HEK293 (cell line): ENCODE data around the gene DNTTIP2.

Source experiments
- CTCF ChIA-PET: fragments of 350-600 bp; formaldehyde crosslinking; extraction: SDS; loops from one replicate; lab custom pipeline; 2021; ENCODE audit warnings: antibody characterized with exemption; lab: Yijun Ruan, JAX
- POLR2A ChIA-PET: fragments of 300-600 bp; formaldehyde crosslinking; extraction: SDS; loops from one replicate; lab custom pipeline; 2020; ENCODE audit warnings: antibody characterized with exemption, inconsistent platforms; lab: Yijun Ruan, JAX
- H3K27ac ChIP-seq: fragments of 200-500 bp; sonication (Bioruptor generic); 2 replicates; pipeline ENCODE4 v1.5.1; 2014; ENCODE audit warnings: low read depth, low read length, control low read depth, inconsistent platforms; ENCODE audit errors: extremely low read depth
- H3K36me3 ChIP-seq, 2 experiments: fragments of 200-500 bp in 1 of 2; sonication (Bioruptor generic) in 1 of 2; 1 replicate in 1 of 2; 2 replicates in 1 of 2; pipeline ENCODE4 v1.5.1; 2014 to 2017; ENCODE audit warnings: inconsistent platforms in 2 of 2, low read length in 2 of 2; ENCODE audit not compliant: control insufficient read depth in 2 of 2, insufficient read depth in 1 of 2
- H3K4me1 ChIP-seq: fragments of 200-500 bp; sonication (Bioruptor generic); 2 replicates; pipeline ENCODE4 v1.5.1; 2014; ENCODE audit warnings: mild to moderate bottlenecking, low read length, inconsistent platforms; ENCODE audit not compliant: control insufficient read depth, insufficient read depth
- H3K4me3 ChIP-seq: 2 replicates; pipeline ENCODE4 v1.5.1; 2011; ENCODE audit warnings: low read depth, mild to moderate bottlenecking, control low read depth, low read length, moderate library complexity
- H3K9me3 ChIP-seq: fragments of 200-500 bp; sonication (Bioruptor generic); 2 replicates; pipeline ENCODE4 v1.5.1; 2014; ENCODE audit warnings: low read depth, low read length, inconsistent platforms; ENCODE audit not compliant: control insufficient read depth, insufficient read depth
- FEZF1 ChIP-seq: fragments of 450-650 bp; formaldehyde crosslinking; IDR thresholded peaks from 2 replicates; pipeline ENCODE4 v1.5.1; 2016; ENCODE audit warnings: missing biosample characterization, missing genetic modification characterization
- GLI2 ChIP-seq: fragments of 450-650 bp; formaldehyde crosslinking; IDR thresholded peaks from 2 replicates; pipeline ENCODE4; 2017; ENCODE audit warnings: missing biosample characterization, missing genetic modification characterization, low read depth, borderline replicate concordance
- HOXA7 ChIP-seq: sonication (generic); formaldehyde crosslinking; IDR thresholded peaks from 2 replicates; pipeline ENCODE4 v1.8.1; 2022; ENCODE audit warnings: missing genetic modification reagents, borderline replicate concordance
- KLF10 ChIP-seq: fragments of 450-650 bp; IDR thresholded peaks from 2 replicates; pipeline ENCODE4 v1.5.1; 2018; ENCODE audit warnings: missing biosample characterization, mild to moderate bottlenecking, missing genetic modification characterization
- KLF7 ChIP-seq: fragments of 450-650 bp; formaldehyde crosslinking; IDR thresholded peaks from 2 replicates; pipeline ENCODE4 v1.5.1; 2016; ENCODE audit warnings: missing biosample characterization, missing genetic modification characterization, borderline replicate concordance
- MZF1 ChIP-seq: fragments of 450-650 bp; formaldehyde crosslinking; IDR thresholded peaks from 2 replicates; pipeline ENCODE4 v1.5.1; 2017; ENCODE audit warnings: missing biosample characterization, missing genetic modification characterization, borderline replicate concordance
- OVOL3 ChIP-seq: fragments of 450-650 bp; formaldehyde crosslinking; IDR thresholded peaks from 2 replicates; pipeline ENCODE4 v1.5.1; 2016; ENCODE audit warnings: missing biosample characterization, missing genetic modification characterization
- PRDM1 ChIP-seq: fragments of 450-650 bp; formaldehyde crosslinking; IDR thresholded peaks from 2 replicates; pipeline ENCODE4; 2016; ENCODE audit warnings: missing biosample characterization, missing genetic modification characterization
- YY1 ChIP-seq: fragments of 450-650 bp; formaldehyde crosslinking; IDR thresholded peaks from 2 replicates; pipeline ENCODE4 v1.5.1; 2018; ENCODE audit warnings: missing biosample characterization, missing genetic modification characterization
- ZBTB17 ChIP-seq: fragments of 450-650 bp; formaldehyde crosslinking; IDR thresholded peaks from 2 replicates; pipeline ENCODE4 v1.5.1; 2016; ENCODE audit warnings: missing biosample characterization, missing genetic modification characterization
- ZBTB48 ChIP-seq: fragments of 450-650 bp; formaldehyde crosslinking; IDR thresholded peaks from 2 replicates; pipeline ENCODE4 v1.5.1; 2016; ENCODE audit warnings: missing biosample characterization, missing genetic modification characterization
- ZFP3 ChIP-seq: fragments of 450-650 bp; formaldehyde crosslinking; IDR thresholded peaks from 2 replicates; pipeline ENCODE4 v1.5.1; 2016; ENCODE audit warnings: low read depth, missing biosample characterization, missing genetic modification characterization
- ZNF121 ChIP-seq: fragments of 450-650 bp; formaldehyde crosslinking; IDR thresholded peaks from 2 replicates; pipeline ENCODE4 v1.5.1; 2016; ENCODE audit warnings: missing biosample characterization, missing genetic modification characterization
- ZNF184 ChIP-seq: fragments of 450-650 bp; IDR thresholded peaks from 2 replicates; pipeline ENCODE4 v1.5.1; 2018; ENCODE audit warnings: missing biosample characterization, mild to moderate bottlenecking, missing genetic modification characterization
- ZNF239 ChIP-seq: fragments of 450-650 bp; formaldehyde crosslinking; IDR thresholded peaks from 2 replicates; pipeline ENCODE4 v1.5.1; 2016; ENCODE audit warnings: missing biosample characterization, missing genetic modification characterization
- ZNF350 ChIP-seq: fragments of 450-650 bp; formaldehyde crosslinking; IDR thresholded peaks from 2 replicates; pipeline ENCODE4 v1.5.0; 2017; ENCODE audit warnings: missing biosample characterization, mild to moderate bottlenecking, missing genetic modification characterization
- ZNF48 ChIP-seq: fragments of 450-650 bp; formaldehyde crosslinking; IDR thresholded peaks from 2 replicates; pipeline ENCODE4 v1.5.1; 2016; ENCODE audit warnings: missing biosample characterization, missing genetic modification characterization
- ZNF501 ChIP-seq: fragments of 450-650 bp; formaldehyde crosslinking; IDR thresholded peaks from 2 replicates; pipeline ENCODE4 v1.5.1; 2016; ENCODE audit warnings: missing biosample characterization, missing genetic modification characterization
- ZNF561 ChIP-seq: fragments of 450-650 bp; IDR thresholded peaks from 2 replicates; pipeline ENCODE4 v1.5.1; 2018; ENCODE audit warnings: missing biosample characterization, missing genetic modification characterization, borderline replicate concordance
- ZNF600 ChIP-seq: fragments of 450-650 bp; formaldehyde crosslinking; IDR thresholded peaks from 2 replicates; pipeline ENCODE4 v1.5.1; 2016; ENCODE audit warnings: missing biosample characterization, missing genetic modification characterization
- ZNF670 ChIP-seq: fragments of 450-650 bp; formaldehyde crosslinking; IDR thresholded peaks from 2 replicates; pipeline ENCODE4 v1.5.1; 2016; ENCODE audit warnings: missing biosample characterization, missing genetic modification characterization, low read depth
- ZNF768 ChIP-seq: fragments of 450-650 bp; formaldehyde crosslinking; IDR thresholded peaks from 2 replicates; pipeline ENCODE4 v1.5.1; 2018; ENCODE audit warnings: missing biosample characterization, mild to moderate bottlenecking, missing genetic modification characterization
- TF ChIP-seq, protein P1 (sequence below): fragments of 450-650 bp; formaldehyde crosslinking; IDR thresholded peaks from 2 replicates; pipeline ENCODE4 v1.5.1; 2016; ENCODE audit warnings: missing biosample characterization, missing genetic modification characterization, borderline replicate concordance
- TF ChIP-seq, protein P2 (sequence below): fragments of 450-650 bp; formaldehyde crosslinking; optimal IDR thresholded peaks from 2 replicates; pipeline ENCODE3; 2016; ENCODE audit warnings: missing biosample characterization, mild to moderate bottlenecking, missing genetic modification characterization
- TF ChIP-seq, protein P3 (sequence below): fragments of 450-650 bp; formaldehyde crosslinking; IDR thresholded peaks from 2 replicates; pipeline ENCODE4 v1.5.1; 2016; ENCODE audit warnings: missing biosample characterization, missing genetic modification characterization

The DNTTIP2 gene

DNA sequence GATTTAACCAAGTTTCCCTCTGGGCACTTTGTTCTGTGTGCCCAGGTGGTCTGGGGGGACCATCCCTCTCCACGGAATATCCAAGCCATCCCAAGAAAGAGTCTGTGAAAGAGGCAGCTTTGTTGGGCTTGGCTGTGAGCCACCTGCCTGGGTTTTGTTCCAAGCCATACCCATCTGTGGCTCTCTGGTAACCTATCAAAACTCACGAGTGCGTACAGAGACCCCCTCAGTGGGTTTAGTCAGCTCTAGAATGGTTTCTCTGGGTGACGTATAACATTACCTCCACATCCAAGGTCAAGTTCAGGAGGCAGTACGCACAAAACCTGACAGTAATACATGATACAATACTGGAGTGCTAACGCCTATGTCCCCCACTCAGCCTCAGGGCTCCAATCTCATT, 54.2 kb downstream of the DNTTIP2 start:
- no peak for TF ChIP-seq ZNF501
- TF ChIP-seq FEZF1 (tag by site-specific recombination), result no peak
- TF ChIP-seq, protein P1, sequence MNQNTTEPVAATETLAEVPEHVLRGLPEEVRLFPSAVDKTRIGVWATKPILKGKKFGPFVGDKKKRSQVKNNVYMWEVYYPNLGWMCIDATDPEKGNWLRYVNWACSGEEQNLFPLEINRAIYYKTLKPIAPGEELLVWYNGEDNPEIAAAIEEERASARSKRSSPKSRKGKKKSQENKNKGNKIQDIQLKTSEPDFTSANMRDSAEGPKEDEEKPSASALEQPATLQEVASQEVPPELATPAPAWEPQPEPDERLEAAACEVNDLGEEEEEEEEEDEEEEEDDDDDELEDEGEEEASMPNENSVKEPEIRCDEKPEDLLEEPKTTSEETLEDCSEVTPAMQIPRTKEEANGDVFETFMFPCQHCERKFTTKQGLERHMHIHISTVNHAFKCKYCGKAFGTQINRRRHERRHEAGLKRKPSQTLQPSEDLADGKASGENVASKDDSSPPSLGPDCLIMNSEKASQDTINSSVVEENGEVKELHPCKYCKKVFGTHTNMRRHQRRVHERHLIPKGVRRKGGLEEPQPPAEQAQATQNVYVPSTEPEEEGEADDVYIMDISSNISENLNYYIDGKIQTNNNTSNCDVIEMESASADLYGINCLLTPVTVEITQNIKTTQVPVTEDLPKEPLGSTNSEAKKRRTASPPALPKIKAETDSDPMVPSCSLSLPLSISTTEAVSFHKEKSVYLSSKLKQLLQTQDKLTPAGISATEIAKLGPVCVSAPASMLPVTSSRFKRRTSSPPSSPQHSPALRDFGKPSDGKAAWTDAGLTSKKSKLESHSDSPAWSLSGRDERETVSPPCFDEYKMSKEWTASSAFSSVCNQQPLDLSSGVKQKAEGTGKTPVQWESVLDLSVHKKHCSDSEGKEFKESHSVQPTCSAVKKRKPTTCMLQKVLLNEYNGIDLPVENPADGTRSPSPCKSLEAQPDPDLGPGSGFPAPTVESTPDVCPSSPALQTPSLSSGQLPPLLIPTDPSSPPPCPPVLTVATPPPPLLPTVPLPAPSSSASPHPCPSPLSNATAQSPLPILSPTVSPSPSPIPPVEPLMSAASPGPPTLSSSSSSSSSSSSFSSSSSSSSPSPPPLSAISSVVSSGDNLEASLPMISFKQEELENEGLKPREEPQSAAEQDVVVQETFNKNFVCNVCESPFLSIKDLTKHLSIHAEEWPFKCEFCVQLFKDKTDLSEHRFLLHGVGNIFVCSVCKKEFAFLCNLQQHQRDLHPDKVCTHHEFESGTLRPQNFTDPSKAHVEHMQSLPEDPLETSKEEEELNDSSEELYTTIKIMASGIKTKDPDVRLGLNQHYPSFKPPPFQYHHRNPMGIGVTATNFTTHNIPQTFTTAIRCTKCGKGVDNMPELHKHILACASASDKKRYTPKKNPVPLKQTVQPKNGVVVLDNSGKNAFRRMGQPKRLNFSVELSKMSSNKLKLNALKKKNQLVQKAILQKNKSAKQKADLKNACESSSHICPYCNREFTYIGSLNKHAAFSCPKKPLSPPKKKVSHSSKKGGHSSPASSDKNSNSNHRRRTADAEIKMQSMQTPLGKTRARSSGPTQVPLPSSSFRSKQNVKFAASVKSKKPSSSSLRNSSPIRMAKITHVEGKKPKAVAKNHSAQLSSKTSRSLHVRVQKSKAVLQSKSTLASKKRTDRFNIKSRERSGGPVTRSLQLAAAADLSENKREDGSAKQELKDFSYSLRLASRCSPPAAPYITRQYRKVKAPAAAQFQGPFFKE, result no peak
- TF ChIP-seq ZBTB17 (tag by site-specific recombination), result no peak
- no peak for TF ChIP-seq ZFP3 (tag by site-specific recombination)
- no peak for TF ChIP-seq KLF7 (tag by site-specific recombination)
- TF ChIP-seq ZNF561 (tag by site-specific recombination), result no peak
- TF ChIP-seq HOXA7 (CRISPR knock-in tag), result no peak
- no peak for TF ChIP-seq PRDM1 (tag by site-specific recombination)
- TF ChIP-seq ZNF600 (tag by site-specific recombination), result no peak
- Histone ChIP-seq H3K36me3 (no peaks in the 10 kb centered on the region), H3K9me3 (no peaks in the 10 kb centered on the region), H3K27ac (no peak overlapping the region), H3K4me3 (no peak overlapping the region), H3K4me1 (peaks cover 7% of the 10 kb centered on the region; the same call in 1 of the 2 replicates)
- CTCF ChIA-PET, result no interaction called here
- POLR2A ChIA-PET, result no interaction called here

DNA sequence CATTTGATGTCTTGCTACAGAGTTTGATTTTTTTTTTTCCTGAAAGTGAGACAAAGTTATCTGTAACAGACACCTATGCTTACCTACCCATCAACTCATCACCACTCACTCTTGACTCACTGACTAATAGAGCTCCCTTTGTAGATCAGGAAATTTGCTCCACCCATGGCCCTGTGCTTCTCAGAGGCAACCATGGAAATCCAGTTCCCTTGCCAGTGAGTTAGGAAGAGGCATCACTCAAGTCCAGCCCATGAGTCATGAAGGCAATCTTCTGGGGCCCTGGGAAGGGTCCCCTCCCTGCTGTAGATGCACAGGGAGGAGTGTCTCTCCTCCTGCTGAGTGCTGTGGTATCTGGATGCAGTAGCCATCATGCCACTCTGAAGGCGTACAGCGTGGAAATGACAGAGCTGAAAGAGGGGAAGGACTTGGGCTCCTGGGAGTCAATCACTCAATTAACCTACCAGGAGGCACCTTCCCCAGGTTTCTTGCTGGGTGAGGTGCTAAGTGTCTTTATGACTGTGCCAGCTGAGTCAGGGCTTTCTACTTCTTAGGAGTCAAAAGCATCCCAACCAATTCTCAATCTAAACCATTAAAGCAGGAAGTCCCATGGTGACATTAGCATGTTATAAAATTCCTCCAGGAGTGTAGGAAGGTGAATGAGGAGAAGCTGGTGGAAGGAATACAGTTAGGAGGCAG, 56.1 kb downstream of the DNTTIP2 start:
- Histone ChIP-seq H3K27ac (no peak overlapping the region), H3K4me3 (no peak overlapping the region), H3K36me3 (no peaks in the 10 kb centered on the region), H3K9me3 (no peaks in the 10 kb centered on the region), H3K4me1 (peaks cover 7% of the 10 kb centered on the region; the same call in 1 of the 2 replicates)
- ChIA-PET CTCF (interaction anchor here (1.2 kb wide), 1 partner anchor 194 kb away, joined by 3 read pairs; no protein-coding TSS in a partner anchor), POLR2A (no interaction called here)
- TF ChIP-seq ZNF121 (tag by site-specific recombination) (no peak), ZNF670 (tag by site-specific recombination) (no peak), ZNF768 (tag by site-specific recombination) (no peak), ZNF184 (tag by site-specific recombination) (no peak), ZNF350 (tag by site-specific recombination) (no peak), GLI2 (tag by site-specific recombination) (no peak), YY1 (tag by site-specific recombination) (no peak), ZBTB48 (tag by site-specific recombination) (no peak), ZNF239 (tag by site-specific recombination) (no peak), KLF10 (no peak), MZF1 (tag by site-specific recombination) (no peak), ZNF48 (tag by site-specific recombination) (no peak), OVOL3 (tag by site-specific recombination) (no peak)
- TF ChIP-seq, protein P2, sequence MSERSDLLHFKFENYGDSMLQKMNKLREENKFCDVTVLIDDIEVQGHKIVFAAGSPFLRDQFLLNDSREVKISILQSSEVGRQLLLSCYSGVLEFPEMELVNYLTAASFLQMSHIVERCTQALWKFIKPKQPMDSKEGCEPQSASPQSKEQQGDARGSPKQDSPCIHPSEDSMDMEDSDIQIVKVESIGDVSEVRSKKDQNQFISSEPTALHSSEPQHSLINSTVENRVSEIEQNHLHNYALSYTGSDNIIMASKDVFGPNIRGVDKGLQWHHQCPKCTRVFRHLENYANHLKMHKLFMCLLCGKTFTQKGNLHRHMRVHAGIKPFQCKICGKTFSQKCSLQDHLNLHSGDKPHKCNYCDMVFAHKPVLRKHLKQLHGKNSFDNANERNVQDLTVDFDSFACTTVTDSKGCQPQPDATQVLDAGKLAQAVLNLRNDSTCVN, result no peak
- TF ChIP-seq, protein P3, sequence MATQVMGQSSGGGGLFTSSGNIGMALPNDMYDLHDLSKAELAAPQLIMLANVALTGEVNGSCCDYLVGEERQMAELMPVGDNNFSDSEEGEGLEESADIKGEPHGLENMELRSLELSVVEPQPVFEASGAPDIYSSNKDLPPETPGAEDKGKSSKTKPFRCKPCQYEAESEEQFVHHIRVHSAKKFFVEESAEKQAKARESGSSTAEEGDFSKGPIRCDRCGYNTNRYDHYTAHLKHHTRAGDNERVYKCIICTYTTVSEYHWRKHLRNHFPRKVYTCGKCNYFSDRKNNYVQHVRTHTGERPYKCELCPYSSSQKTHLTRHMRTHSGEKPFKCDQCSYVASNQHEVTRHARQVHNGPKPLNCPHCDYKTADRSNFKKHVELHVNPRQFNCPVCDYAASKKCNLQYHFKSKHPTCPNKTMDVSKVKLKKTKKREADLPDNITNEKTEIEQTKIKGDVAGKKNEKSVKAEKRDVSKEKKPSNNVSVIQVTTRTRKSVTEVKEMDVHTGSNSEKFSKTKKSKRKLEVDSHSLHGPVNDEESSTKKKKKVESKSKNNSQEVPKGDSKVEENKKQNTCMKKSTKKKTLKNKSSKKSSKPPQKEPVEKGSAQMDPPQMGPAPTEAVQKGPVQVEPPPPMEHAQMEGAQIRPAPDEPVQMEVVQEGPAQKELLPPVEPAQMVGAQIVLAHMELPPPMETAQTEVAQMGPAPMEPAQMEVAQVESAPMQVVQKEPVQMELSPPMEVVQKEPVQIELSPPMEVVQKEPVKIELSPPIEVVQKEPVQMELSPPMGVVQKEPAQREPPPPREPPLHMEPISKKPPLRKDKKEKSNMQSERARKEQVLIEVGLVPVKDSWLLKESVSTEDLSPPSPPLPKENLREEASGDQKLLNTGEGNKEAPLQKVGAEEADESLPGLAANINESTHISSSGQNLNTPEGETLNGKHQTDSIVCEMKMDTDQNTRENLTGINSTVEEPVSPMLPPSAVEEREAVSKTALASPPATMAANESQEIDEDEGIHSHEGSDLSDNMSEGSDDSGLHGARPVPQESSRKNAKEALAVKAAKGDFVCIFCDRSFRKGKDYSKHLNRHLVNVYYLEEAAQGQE, result no peak
